H7 (cell line): ENCODE results near the gene SGIP1. TPM values are rescaled to one million over a fixed set of nuclear protein-coding genes. Genes with fewer than 3 reads are reported as not detected.
"Not testable (repeated sequence)": the region's sequence is repeated elsewhere in the genome, so short reads cannot be mapped to it uniquely, and the experiment has no call there.

ENCODE experiments used
- DNase-seq: peaks from one replicate; pipeline ENCODE4 v3.0.0; 2012
- H3K27me3 ChIP-seq: 2 replicates; pipeline ENCODE4 v1.6.0; 2011; ENCODE audit warnings: mild to moderate bottlenecking, low read length; ENCODE audit not compliant: control insufficient read depth, insufficient read depth
- H3K36me3 ChIP-seq: replicated peaks from 2 replicates; pipeline ENCODE4 v1.5.1; 2011; ENCODE audit warnings: low read length; ENCODE audit not compliant: control insufficient read depth, insufficient read depth
- H3K4me3 ChIP-seq: 2 replicates; pipeline ENCODE4 v1.5.1; 2011; ENCODE audit warnings: low read depth, mild to moderate bottlenecking, control low read depth, low read length, moderate library complexity; ENCODE audit not compliant: insufficient read depth
- total RNA-seq: library from RNA; depleted of rRNA; stranded (reverse); fragments of >200 nt; shearing (Covaris generic); gene quantifications from 2 replicates; pipeline ENCODE4 v1.2.3, GENCODE V29; 2014

Gene SGIP1
- total RNA-seq, 1 experiment from 2014 or later, result 0.14 TPM

GRCh38 chr1:66712839-66713238 is 178.9 kb downstream of the SGIP1 start:
- DNase-seq, result no peak
- no peaks in the 10 kb centered on the region for H3K36me3 ChIP-seq

GRCh38 chr1:66723985-66724384 is 190.0 kb downstream of the SGIP1 start:
- H3K36me3 ChIP-seq, result no peaks in the 10 kb centered on the region
- H3K4me3 ChIP-seq, result no peak overlapping the region
- DNase-seq, result no peak
- no peaks in the 10 kb centered on the region for H3K27me3 ChIP-seq

More at GRCh38 chr1:66712839-66713238, 178.9 kb downstream of the SGIP1 start:
- H3K4me3 ChIP-seq, result no peak overlapping the region
- no peaks in the 10 kb centered on the region for H3K27me3 ChIP-seq

GRCh38 chr1:66725885-66726665 is 192.1 kb downstream of the SGIP1 start:
- H3K36me3 ChIP-seq, result no peaks in the 10 kb centered on the region
- H3K4me3 ChIP-seq, result no peak overlapping the region
- no peaks in the 10 kb centered on the region for H3K27me3 ChIP-seq
- DNase-seq, result no peak

- H3K4me3 ChIP-seq, result no peak overlapping the region
- DNase-seq, result no peak
- H3K27me3 ChIP-seq, result no peaks in the 10 kb centered on the region
- H3K36me3 ChIP-seq, result no peaks in the 10 kb centered on the region
These were observed 194.1 kb downstream of the SGIP1 start for GRCh38 chr1:66728021-66728420.

- H3K4me3 ChIP-seq, H3K36me3 ChIP-seq, H3K27me3 ChIP-seq, DNase-seq: not testable (repeated sequence)
These were observed 194.8 kb downstream of the SGIP1 start for GRCh38 chr1:66728716-66729115.

- Histone ChIP-seq H3K4me3 (no peak overlapping the region), H3K27me3 (no peaks in the 10 kb centered on the region), H3K36me3 (no peaks in the 10 kb centered on the region)
- no peak for DNase-seq
These were observed 195.2 kb downstream of the SGIP1 start for GRCh38 chr1:66729119-66729518.

GRCh38 chr1:66729523-66729922 is 195.6 kb downstream of the SGIP1 start:
- no peaks in the 10 kb centered on the region for H3K36me3 ChIP-seq
- H3K27me3 ChIP-seq, result no peaks in the 10 kb centered on the region
- H3K4me3 ChIP-seq, result no peak overlapping the region
- no peak for DNase-seq

- DNase-seq, result no peak
- no peak overlapping the region for H3K4me3 ChIP-seq
- H3K27me3 ChIP-seq, result no peaks in the 10 kb centered on the region
- no peaks in the 10 kb centered on the region for H3K36me3 ChIP-seq
These were observed 196.5 kb downstream of the SGIP1 start for GRCh38 chr1:66730462-66730861.

- DNase-seq, result no peak
- Histone ChIP-seq H3K36me3 (no peaks in the 10 kb centered on the region), H3K4me3 (no peak overlapping the region), H3K27me3 (no peaks in the 10 kb centered on the region)
These were observed 197.4 kb downstream of the SGIP1 start for GRCh38 chr1:66731170-66731865.

- no peaks in the 10 kb centered on the region for H3K27me3 ChIP-seq
These were observed 198.6 kb downstream of the SGIP1 start for GRCh38 chr1:66732407-66733166.

GRCh38 chr1:66733348-66734017 is 199.5 kb downstream of the SGIP1 start:
- Histone ChIP-seq H3K4me3 (no peak overlapping the region), H3K27me3 (no peaks in the 10 kb centered on the region), H3K36me3 (no peaks in the 10 kb centered on the region)
- no peak for DNase-seq

More at GRCh38 chr1:66732407-66733166, 198.6 kb downstream of the SGIP1 start:
- no peaks in the 10 kb centered on the region for H3K36me3 ChIP-seq
- DNase-seq, result no peak
- H3K4me3 ChIP-seq, result no peak overlapping the region

- H3K4me3 ChIP-seq, H3K27me3 ChIP-seq, DNase-seq, H3K36me3 ChIP-seq: not testable (repeated sequence)
These were observed 200.6 kb downstream of the SGIP1 start for GRCh38 chr1:66734531-66734930.

GRCh38 chr1:66737836-66738235 is 203.9 kb downstream of the SGIP1 start:
- Histone ChIP-seq H3K36me3 (no peaks in the 10 kb centered on the region), H3K27me3 (no peaks in the 10 kb centered on the region)

GRCh38 chr1:66739401-66740157 is 205.6 kb downstream of the SGIP1 start:
- H3K36me3 ChIP-seq, result no peaks in the 10 kb centered on the region
- no peaks in the 10 kb centered on the region for H3K27me3 ChIP-seq
- no peak for DNase-seq
- no peak overlapping the region for H3K4me3 ChIP-seq

More at GRCh38 chr1:66737836-66738235, 203.9 kb downstream of the SGIP1 start:
- no peak for DNase-seq
- H3K4me3 ChIP-seq, result no peak overlapping the region
